ENCODE results near the gene RNF213.
"Not testable (repeated sequence)": the region's sequence is repeated elsewhere in the genome, so short reads cannot be mapped to it uniquely, and the experiment has no call there.

The RNF213 gene

DNA sequence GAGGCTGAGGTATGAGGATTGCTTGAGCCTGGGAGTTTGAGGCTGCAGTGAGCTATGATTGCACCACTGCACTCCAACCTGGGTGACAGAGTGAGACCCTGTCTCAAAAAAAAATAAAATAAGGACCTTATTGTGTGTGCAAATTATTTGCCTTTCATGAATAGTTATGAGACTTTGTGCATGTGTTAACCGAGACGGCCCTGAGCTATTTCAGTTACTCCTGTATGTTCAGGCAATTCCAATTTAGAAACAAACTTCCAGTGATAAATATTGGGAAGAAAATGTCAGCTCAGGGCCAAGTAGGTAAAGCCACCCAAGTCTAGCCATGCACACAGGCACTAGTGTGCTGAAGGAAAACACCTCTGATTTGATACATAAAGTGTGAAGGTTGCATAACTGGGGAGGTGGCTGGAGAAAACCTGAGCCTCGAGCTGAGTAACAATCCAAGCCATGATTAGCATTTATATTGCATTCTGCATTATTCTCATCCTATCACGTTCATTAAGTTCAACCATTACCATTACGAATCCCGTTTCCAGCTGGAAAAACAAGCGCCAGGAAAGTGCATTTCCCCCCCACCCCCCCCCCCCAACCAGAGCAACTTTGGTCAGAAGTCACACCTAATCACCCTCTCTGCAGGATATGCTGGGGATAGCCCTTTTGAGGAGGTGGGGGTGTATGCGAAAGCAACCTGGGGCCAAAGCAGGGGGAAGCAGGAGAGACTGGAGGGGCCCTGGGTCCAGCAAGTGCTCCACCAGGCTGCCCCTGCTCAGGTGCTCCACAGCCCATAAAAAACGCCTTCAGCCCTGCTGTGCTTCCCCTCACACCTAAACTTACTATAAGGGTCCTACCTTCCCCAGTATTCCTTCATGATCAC is 135.7 kb downstream of the RNF213 start:
- DNase-seq = no peak

GRCh38 chr17:80397034-80397387 is 136.4 kb downstream of the RNF213 start:
- no peak for DNase-seq

DNA sequence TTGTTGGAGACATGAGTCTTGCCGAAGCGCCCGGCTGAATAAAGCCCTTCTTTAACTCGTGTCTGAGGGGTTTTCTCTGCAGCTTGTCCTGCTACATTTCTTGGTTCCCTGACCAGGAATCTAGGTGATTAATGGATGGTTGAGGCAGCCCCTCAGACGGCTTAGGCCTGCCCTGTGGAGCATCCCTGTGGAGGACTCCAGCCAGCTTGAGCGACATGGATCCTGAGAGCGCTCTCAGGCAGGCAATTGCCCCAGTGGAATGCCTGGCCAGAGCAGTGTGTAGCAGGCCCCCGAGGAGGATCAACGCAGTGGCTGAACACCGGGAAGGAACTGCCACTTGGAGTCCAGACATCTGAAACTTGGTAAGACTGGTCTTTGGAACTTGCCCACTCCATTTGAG is 137.0 kb downstream of the RNF213 start:
- no peak for DNase-seq

- DNase-seq = not testable (repeated sequence)
Measured at GRCh38 chr17:80401086-80401485, 140.4 kb downstream of the RNF213 start.

DNA sequence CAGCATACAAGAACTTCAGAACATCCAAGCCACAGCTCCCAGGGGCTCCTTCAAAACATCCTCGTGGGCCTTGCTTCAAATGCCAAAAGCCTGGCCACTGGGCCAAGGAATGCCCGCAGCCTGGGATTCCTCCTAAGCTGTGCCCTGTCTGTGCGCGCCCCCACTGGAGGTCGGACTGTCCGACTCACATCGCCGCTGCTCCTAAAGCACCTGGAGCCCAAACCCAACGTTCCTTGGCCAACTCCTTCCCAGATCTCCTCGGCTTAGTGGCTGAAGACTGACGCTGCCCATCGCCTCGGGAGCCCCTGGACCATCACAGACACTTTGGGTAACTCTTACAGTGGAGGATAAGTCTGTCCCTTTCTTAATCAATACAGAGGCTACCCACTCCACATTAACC is 141.4 kb downstream of the RNF213 start:
- DNase-seq = not testable (repeated sequence)

DNA sequence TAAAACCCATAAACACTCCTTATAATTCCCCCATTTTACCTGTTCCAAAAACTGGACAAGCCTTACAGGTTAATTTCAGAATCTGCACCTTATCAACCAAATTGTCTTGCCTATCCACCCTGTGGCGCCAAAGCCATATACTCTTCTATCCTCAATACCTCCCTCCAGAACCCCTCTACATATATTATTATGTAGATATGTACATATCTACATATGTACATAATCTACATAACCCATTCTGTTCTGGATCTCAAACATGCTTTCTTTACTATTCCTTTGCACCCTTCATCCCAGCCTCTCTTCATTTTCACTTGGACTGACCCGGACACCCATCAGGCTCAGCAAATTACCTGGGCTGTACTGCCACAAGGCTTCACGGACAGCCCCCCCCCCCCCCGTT is 142.3 kb downstream of the RNF213 start:
- DNase-seq = no peak

GRCh38 chr17:80406146-80406545 is 145.5 kb downstream of the RNF213 start:
- DNase-seq = no peak

DNA sequence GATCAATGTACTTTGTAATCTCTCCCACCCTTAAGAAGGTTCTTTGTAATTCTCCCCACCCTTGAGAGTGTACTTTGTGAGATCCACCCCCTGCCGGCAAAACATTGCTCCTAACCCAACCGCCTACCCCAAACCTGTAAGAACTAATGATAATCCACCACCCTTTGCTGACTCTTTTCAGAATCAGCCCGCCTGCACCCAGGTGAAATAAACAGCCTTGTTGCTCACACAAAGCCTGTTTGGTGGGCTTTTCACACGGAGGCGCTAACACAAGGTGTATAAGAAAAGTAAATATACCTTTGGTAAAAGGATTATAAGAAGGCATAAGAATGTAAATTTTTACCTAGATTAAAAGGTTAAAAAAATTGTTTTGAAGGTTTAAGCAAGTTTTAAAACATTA is 147.3 kb downstream of the RNF213 start:
- not testable (repeated sequence) for DNase-seq

DNA sequence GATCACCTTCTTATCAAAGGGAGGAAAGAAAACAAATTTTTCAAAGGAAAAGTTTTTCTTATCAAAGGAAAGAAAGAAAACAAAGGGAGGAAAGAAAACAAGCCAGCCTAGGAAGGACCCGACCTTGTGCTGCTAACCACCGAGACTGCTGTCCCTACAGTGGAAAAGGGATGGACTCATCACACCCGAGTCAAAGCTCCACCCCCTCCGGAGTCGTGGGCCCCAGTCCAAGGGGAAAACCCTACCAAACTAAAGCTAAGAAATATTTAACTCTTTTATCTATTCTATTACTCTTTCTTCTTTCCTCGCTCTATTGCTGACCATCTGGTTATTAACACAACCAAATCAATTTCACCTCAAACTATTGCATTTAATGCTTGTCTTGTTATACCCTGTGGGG is 148.2 kb downstream of the RNF213 start:
- DNase-seq = no peak

DNA sequence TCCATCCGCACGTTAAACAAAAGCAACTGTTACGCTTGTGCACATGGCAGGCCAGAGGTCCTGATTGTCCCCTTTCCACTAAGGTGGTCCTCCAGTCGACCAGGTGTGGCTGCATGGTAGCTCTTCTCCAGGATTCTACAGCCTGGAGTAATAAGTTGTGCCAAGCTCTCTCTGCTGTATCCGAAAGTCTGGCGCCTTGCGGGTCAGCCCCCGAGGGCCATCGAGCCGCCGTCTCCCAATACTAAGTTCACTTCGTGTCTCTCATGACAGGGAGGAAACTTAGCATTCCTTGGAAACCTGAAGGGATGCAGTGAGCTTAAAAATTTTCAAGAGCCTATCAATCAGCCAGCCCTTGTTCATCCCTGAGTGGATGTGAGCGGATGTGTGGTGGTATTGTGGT is 149.0 kb downstream of the RNF213 start:
- DNase-seq = no peak

- DNase-seq = not testable (repeated sequence)
Measured at GRCh38 chr17:80410441-80411087, 149.9 kb downstream of the RNF213 start.

DNA sequence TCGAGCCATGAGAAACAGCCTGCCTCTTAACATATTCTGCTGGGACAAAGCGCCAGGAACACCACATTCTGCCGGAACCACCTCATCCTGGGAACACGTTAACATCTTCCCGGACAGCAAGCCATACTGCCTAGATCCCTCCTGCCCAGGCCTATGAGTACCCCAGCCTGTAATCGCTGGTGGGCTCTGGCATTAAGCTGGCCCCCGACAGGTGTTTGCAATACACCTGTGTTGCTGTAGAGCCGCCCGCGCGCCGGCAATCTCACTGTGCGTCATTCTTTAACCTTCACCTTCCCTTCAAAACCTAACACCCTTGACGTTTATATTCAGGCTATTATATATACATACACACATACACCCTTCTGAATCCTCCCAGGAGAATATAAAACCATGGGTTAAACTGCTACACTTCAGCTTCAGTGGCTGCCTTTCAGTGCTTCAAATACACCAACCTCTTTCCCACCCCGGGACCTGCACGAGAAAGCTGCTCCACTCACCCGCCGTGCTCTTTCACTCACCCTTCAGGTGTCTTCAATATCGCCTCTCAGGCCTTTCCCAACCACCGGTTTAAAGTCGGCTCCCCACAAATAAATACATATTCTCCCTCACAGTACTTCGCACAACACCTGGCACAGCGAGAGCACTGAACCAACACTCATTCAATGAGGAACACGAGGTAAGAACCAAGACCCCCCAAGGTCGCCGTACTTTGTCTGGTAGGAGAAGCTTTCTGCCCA is 153.3 kb downstream of the RNF213 start:
- DNase-seq = no peak

DNA sequence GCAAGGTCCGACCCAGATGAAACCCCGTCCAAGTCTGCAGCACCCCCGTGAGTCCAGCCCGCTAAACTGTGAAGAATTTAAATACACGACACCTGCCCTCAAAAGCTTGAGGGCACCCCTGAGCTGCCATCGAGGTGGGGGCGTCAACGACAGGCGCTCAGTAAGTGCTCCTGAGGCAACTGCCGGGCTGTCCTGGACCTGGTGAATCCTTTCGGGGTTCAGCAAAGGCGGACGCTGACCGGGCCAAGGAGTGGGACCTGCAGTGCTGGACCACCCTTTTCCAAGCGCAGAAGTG is 153.8 kb downstream of the RNF213 start:
- DNase-seq = no peak

- peak; percentile 96 for DNase-seq
Measured at GRCh38 chr17:80414803-80415625, 154.4 kb downstream of the RNF213 start, which contains the start of gene ENDOV. TSS of gene ENDOV (plus strand) at chr17:80415167. CDS start at chr17:80415195, 28 bp downstream.

GRCh38 chr17:80415626-80416137 is 155.0 kb downstream of the RNF213 start:
- no peak for DNase-seq

DNA sequence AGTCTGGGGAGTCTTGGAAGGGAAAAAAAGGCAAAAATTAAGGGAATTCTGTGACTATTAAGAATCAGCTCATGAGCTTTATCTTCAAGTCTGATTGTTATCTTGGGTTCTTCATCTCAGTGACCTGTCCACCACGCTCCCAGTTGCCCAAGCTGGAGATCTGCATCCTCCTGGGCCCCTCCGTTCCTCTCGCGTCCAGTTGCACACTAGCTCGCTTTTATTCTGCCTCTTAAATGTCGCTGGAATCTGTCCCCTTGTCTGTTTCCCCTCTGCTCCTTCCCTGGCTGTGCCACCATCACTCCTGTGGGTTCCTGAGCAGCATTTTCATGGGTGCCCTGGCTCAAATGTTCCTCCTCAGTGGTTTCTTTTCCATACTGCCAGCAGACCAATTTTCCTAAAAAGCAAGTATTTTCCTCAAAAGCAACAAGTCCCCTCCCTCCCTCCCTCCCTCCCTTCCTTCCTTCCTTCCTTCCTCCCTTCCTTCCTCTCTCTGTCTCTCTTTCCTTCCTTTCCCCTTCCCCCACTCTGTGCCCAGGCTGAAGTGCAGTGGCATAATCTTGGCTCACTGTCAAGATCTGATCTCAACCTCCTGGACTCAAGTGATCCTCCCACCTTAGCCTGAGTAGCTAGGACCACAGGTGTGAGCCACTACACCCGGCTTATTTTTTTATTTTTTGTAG is 155.7 kb downstream of the RNF213 start:
- DNase-seq = no peak

DNA sequence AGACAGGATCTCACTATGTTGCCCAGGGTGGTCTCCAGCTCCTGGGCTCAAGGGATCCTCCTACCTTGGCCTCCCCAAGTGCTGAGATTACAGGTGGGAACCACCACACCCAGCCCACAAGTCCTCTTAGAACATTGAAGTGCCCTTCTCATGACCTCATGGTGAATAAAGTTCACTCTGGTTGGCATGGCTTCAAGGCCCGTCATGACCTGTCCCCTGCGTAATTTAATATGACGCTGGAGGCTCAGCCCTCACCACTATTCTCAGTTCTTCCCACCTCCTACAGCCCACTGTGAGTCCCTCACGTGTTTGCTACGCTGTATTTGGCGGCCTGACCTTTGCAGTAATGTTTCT is 156.3 kb downstream of the RNF213 start:
- DNase-seq = no peak

DNA sequence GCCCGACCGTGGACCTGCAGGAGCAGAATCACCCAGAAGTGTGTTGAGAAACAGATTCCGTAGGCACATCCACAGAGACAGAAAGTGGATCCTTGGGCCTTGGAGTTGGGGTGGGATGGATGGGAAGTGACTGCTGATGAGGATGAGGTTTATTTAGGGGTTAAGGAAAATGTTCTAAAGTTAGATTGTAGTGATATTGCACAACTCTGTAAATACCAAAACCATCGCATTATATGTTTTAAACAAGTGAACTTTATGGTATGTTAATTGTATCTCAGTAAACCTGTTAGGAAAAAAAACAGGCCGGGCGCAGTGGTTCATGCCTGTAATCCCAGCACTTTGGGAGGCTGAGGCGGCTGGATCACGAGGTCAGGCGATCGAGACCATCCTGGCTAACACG is 157.9 kb downstream of the RNF213 start:
- DNase-seq = no peak

DNA sequence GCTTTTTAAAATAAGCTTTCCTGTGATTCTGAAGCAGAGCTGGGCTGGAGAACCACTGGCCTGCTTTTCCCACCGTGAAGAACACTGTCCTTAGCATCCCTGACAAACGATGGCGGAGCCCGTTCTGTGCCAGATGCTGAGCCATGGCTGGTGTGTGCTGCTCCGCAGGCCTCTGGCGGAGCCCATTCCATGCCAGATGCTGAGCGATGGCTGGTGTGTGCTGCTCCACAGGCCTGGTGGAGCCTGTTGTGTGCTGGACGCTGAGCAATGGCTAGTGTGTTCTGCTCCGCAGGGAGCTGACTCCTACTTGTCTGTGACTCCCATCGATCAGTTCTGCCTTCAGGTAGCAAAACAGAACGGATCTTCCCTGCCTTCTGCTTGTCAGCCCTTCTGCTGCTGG is 158.6 kb downstream of the RNF213 start:
- no peak for DNase-seq

- DNase-seq = no peak
Measured at GRCh38 chr17:80421381-80422090, 160.9 kb downstream of the RNF213 start.

DNA sequence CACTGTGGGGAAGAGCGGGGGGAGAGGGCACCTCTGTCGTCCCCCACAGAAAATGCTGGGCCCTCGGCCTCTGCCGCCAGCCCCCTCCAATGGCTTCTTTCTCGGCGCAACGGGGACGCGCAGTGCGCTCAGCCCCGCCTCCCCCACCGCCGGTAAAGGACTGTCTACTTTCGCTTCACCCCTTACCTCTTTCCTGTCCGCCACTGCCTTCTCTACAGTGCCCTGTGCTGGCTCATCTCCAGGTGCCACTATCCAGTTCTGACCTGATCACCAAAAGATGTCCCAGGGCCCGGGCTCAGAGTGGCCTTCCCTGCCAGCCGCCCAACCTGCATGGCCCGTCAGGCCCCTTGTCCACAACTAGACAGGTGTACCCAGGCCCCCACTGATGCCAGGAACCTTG is 161.6 kb downstream of the RNF213 start:
- DNase-seq = no peak

DNA sequence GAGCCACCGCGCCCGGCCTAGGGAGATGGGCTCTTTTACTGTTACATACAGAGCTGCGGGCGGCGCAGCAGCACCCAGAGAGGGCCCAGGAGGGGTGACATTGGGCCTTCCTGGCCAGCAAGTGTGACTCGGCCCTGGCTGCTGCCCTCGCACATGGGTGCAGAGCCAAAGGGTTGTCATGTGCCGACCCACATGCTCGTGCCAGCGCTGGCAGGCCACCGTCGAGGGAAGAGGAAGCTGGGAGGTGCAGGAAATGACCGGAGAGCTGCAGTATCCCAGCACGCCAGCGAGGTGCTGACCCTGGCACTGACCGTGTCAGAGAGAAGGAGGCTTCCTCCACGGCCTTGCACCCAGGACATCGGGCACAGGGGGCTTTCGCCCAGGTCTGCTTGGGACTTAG is 162.3 kb downstream of the RNF213 start:
- DNase-seq = no peak
